NCI-H2107 treated with DMSO at 0.1 percent for 48 hours (cell line): ENCODE data around the gene KCNA4.
"Not testable (repeated sequence)": the region's sequence is repeated elsewhere in the genome, so short reads cannot be mapped to it uniquely, and the experiment has no call there.

Experiments
- DNase-seq: peaks from one replicate; lab custom pipeline; 2025; ENCODE audit not compliant: unreplicated experiment; lab: John Stamatoyannopoulos, UW

Gene KCNA4

GRCh38 chr11:30016588-30017363, at the start of gene KCNA4:
KCNA4 (minus strand) TSS chr11:30017030; CDS start chr11:30012678, 4,352 bp downstream.
- no peak for DNase-seq

- DNase-seq: no peak
Measured at GRCh38 chr11:30062103-30062502, 45.3 kb upstream of the KCNA4 start.

- DNase-seq: no peak
Measured at GRCh38 chr11:30059172-30059815, 42.5 kb upstream of the KCNA4 start.

DNA sequence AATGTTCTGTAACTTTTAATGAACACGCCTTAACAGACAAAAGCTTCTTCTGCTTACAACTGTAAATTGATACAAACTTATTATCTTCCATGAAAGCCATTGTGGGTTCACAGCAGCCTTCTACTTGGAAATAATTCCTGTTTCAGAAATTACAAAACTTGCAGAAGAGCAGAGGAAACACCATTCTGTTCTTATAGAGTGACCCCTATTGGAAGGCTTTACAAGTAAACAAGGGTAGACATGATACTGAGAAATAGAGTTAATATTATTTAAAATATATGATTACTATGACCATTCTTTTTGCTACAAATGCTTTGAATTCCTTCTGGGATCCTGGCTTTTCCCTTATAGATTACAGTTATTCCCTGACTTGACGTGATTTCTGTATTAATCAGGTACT, 32.4 kb upstream of the KCNA4 start:
- no peak for DNase-seq

DNA sequence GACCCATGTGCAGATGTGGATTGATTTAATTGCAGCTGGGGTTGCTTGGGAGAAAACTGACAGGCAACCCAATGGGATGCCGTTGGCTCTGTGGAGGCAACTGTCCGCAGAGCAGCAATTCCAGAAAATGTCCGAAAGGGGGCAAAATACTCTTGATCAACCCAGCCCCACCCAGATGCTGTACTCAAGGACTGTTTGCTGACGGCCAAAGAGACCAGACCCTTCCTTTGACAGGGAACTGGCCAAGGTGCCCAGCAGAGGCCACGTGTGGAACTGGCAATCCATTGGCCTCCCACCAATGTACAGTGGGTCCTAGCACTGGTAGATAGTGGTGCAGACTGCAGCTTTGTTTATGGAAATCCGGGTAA, 29.7 kb upstream of the KCNA4 start:
- DNase-seq: no peak

- no peak for DNase-seq
Measured at GRCh38 chr11:30045921-30046577, 29.2 kb upstream of the KCNA4 start.

DNA sequence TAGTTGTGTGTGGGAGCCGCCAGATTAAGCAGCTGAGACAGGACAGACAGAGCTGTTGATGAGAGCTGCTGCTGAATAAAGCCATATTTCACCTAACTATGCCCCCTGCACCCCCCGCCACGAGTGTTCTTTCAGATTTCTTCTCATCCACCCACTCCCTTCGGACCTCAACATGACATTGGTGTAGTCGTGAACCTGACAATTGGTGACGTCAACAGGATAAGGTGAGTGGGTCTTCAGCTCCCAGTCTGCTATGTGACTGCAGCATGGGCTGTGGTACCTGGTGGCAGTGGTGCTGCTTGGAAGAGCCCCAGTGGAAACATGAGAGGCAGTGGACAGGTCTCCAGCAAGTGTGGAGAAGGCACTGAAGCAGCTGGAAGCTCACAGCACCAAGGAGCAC, 28.3 kb upstream of the KCNA4 start:
- DNase-seq: no peak

DNA sequence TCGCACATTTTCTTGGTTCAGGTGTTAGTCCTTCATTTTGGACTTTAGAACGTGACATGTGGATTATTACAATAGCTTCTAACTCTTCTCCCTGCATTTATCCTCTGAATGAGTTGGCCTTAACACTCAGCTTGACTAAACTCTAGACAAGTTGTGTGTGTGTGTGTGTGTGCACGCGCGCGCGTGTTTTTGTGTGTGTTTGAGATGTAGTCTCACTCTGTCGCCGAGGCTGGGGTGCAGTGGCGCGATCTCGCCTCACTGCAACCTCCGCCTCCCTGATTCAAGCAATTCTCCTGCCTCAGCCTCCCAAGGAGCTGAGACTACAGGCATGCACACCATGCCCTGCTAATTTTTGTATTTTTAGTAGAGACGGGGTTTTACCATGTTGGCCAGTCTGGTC, 24.3 kb upstream of the KCNA4 start:
- DNase-seq: no peak

GRCh38 chr11:30034746-30035145, 17.9 kb upstream of the KCNA4 start:
- not testable (repeated sequence) for DNase-seq

DNA sequence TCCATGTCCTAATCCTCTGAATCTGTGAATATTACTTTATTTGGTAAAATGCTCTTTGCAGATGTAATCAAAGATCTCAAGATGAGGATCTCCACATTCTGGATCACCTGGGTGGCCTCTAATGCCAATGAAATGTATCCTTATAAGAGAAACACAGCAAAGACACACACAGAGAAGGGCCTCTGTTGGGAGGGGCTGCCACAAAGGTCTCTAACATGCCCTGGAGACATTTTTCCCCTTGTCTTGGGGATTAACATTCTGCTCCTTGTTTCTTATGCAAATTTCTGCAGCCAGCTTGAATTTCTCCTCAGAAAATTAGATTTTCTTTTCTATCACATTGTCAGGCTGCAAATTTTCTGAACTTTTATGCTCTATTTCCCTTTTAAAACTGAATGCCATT, 17.3 kb upstream of the KCNA4 start:
- not testable (repeated sequence) for DNase-seq

- no peak for DNase-seq
Measured at GRCh38 chr11:30025396-30026139, 8.7 kb upstream of the KCNA4 start.

- DNase-seq: no peak
Measured at GRCh38 chr11:30023074-30023473, 6.2 kb upstream of the KCNA4 start.

- DNase-seq: no peak
Measured at GRCh38 chr11:30019481-30019880, 2.7 kb upstream of the KCNA4 start.

DNA sequence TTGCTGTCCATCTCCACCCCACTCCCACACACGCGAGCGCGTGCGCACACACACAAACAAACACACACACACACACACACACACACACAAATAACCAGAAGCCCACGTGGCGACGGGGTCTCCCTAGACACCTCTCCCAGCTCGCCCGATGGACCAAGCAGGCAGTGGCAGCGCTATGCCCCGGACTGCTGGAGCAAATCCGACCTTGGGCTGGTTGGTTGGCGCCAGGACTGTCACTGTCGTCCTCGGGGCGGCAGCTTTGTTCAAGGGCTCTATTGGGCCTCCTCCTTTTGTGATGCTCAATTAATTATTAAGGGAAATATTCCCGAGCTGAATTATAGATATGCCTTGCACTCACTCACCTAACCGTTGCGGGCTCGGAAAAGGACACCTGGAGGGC, 1.7 kb upstream of the KCNA4 start:
- DNase-seq: no peak

DNA sequence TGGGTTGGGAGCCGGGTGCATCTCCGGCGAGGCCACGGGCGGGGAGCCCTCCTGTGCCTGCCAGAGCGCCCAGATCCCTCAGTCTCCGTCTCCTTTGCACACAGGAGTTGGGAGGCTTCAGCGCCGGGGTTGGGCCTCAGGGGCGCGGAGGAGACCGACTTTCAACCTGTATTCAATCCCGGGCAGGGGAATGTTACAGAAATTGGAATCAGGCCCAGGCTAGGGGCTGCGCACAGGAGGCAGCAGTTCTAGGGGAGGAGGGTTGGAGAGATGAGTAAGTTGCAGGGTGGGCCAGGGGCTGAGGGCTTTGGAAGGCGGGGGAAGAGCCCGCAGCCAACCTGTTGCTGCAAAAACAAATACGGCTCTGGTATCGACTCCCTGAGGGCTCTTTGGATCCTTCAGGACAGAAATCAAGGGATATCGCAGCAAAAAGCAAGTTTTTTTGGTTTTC, 640 bp upstream of the KCNA4 start:
- no peak for DNase-seq

DNA sequence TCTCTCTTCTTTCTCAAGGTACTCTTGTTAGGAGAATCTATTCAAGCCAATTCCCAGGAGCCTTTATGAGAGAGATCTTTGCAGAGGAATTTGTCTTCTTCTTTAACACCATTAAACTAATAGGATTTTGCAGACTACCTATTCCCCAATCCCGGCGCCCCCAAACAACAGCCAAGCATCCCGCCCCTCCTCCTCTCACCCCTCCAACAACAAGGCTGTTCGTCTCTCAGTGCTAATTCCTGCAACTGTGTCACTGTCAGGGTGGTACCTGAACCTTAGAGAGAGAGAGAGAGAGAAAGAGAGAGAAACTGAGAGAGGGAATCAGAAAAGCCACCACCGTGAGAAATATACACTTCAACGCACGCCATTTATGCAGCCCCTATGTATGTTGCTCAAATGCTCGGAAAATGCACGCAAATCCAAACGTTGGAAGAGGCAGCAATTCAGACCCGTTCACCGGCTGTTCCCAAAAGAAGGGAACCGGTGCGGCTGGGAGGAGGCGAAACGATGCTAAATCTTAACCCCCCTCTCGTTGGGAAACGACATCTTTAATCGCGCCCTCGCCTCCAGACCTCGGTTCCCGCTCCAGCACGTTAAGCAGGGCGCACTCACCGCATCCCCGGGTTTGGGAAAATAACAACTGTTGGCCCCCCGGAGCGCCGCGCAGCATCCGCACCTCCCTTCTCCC, 961 bp downstream of the KCNA4 start:
- no peak for DNase-seq

- no peak for DNase-seq
Measured at GRCh38 chr11:30012346-30012745, 4.5 kb downstream of the KCNA4 start.

GRCh38 chr11:30009060-30009459, 7.8 kb downstream of the KCNA4 start:
- no peak for DNase-seq

DNA sequence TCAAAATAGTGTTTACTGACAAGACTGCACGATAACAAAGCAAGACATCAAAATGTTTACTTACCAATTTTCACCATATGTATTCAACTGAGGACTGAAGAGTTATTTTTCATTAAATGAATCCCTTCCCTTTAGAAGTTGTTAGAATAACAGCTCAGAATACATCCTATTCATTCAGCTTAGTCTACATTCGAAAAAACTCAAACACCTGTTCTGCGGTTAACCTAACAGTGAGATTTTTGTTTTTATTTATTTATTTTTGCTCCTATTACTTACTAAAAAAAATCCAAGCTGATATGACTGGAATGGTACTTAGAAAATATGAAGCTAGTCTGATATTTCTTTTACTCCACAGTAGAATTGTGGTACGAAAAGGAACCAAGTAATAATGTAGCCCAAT, 10.0 kb downstream of the KCNA4 start:
- DNase-seq: no peak

- DNase-seq: no peak
Measured at GRCh38 chr11:30002157-30002785, 14.6 kb downstream of the KCNA4 start.
